Activated naive CD8-positive, alpha-beta T cell treated with anti-CD3 and anti-CD28 coated beads for 36 hours (primary cell): ENCODE data around the gene HNRNPC. TPM values are rescaled to one million over a fixed set of nuclear protein-coding genes. Genes with fewer than 3 reads are reported as not detected.
"Not testable (repeated sequence)": the region's sequence is repeated elsewhere in the genome, so short reads cannot be mapped to it uniquely, and the experiment has no call there.

Source experiments
- DNase-seq: peaks from one replicate; pipeline ENCODE4 v3.0.0; 2021
- H3K27ac Mint-ChIP-seq: one replicate; pipeline ENCODE4 v1.8.0; 2022; ENCODE audit warnings: mild to moderate bottlenecking, moderate library complexity, mixed read lengths
- H3K27me3 Mint-ChIP-seq: one replicate; pipeline ENCODE4 v1.8.0; 2022; ENCODE audit warnings: mild to moderate bottlenecking, mixed read lengths
- H3K36me3 Mint-ChIP-seq: one replicate; pipeline ENCODE4 v1.8.0; 2021; ENCODE audit warnings: mild to moderate bottlenecking, mixed read lengths
- H3K4me1 Mint-ChIP-seq: one replicate; pipeline ENCODE4 v1.8.0; 2021; ENCODE audit warnings: mixed read lengths
- H3K4me3 Mint-ChIP-seq: one replicate; pipeline ENCODE4 v1.8.0; 2022; ENCODE audit warnings: mild to moderate bottlenecking, moderate library complexity, mixed read lengths
- H3K9me3 Mint-ChIP-seq: one replicate; pipeline ENCODE4 v1.8.0; 2022; ENCODE audit warnings: mixed read lengths
- total RNA-seq, 2 experiments: library from RNA; stranded (reverse); gene quantifications; one replicate each; pipeline ENCODE4 v1.2.3, GENCODE V29; 2021

The HNRNPC gene
- total RNA-seq, 2 experiments from 2014 or later = 1,256 to 1,302 TPM

DNA sequence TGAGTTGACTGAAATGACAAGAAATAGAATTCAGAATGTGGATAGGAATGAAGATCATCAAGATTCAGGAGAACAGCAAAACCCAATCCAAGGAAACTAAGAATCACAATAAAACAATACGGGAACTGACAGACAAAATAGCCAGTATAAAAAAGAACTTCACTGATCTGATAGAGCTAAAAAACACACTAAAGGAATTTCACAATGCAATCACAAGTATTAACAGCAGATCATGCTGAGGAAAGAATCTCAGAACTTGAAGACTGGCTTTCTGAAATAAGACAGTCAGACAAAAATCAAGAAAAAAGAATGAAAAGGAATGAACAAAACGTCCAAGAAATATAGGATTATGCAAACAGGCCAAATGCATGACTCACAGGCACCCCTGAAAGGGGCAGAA lies 98.1 kb downstream of the HNRNPC start:
- no peaks in the 10 kb centered on the region for H3K4me1 Mint-ChIP-seq
- no peak overlapping the region for H3K27ac Mint-ChIP-seq
- peaks cover 1% of the 10 kb centered on the region for H3K36me3 Mint-ChIP-seq
- H3K9me3 Mint-ChIP-seq = no peaks in the 10 kb centered on the region
- no peak for DNase-seq
- peaks cover 33% of the 10 kb centered on the region for H3K27me3 Mint-ChIP-seq
- no peak overlapping the region for H3K4me3 Mint-ChIP-seq

- Mint-ChIP-seq H3K27ac (no peak overlapping the region), H3K4me3 (no peak overlapping the region), H3K4me1 (no peaks in the 10 kb centered on the region), H3K36me3 (peaks cover 1% of the 10 kb centered on the region), H3K27me3 (peaks cover 33% of the 10 kb centered on the region), H3K9me3 (no peaks in the 10 kb centered on the region)
- no peak for DNase-seq
These were observed 99.7 kb downstream of the HNRNPC start for GRCh38 chr14:21169573-21169972.

- Mint-ChIP-seq H3K36me3 (peaks cover 1% of the 10 kb centered on the region), H3K27ac (no peak overlapping the region), H3K4me1 (no peaks in the 10 kb centered on the region), H3K4me3 (no peak overlapping the region), H3K9me3 (no peaks in the 10 kb centered on the region), H3K27me3 (peaks cover 33% of the 10 kb centered on the region)
- DNase-seq = no peak
These were observed 101.2 kb downstream of the HNRNPC start for GRCh38 chr14:21168055-21168454.

DNA sequence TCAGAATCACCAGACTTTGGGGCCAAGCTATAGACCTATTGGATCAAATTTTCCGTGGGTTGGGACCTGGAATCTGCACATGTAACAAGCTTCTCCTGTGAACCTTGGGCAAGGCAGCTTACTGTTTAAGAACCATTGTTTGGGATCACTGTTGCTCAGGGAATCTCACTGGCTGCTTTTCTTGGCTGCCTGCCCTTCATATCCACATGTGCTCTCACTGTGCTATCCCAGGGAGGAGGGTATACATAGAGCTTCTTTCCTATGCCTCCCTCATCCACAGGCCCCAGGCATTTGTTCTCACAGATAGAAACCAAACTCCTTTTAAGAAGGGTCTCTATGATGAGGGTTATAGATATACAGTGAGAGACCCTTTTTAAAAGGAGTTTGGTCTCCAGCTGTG lies 103.6 kb downstream of the HNRNPC start:
- H3K27me3 Mint-ChIP-seq = peaks cover 24% of the 10 kb centered on the region
- H3K4me1 Mint-ChIP-seq, H3K36me3 Mint-ChIP-seq, H3K9me3 Mint-ChIP-seq, H3K4me3 Mint-ChIP-seq, DNase-seq, H3K27ac Mint-ChIP-seq: not testable (repeated sequence)

DNA sequence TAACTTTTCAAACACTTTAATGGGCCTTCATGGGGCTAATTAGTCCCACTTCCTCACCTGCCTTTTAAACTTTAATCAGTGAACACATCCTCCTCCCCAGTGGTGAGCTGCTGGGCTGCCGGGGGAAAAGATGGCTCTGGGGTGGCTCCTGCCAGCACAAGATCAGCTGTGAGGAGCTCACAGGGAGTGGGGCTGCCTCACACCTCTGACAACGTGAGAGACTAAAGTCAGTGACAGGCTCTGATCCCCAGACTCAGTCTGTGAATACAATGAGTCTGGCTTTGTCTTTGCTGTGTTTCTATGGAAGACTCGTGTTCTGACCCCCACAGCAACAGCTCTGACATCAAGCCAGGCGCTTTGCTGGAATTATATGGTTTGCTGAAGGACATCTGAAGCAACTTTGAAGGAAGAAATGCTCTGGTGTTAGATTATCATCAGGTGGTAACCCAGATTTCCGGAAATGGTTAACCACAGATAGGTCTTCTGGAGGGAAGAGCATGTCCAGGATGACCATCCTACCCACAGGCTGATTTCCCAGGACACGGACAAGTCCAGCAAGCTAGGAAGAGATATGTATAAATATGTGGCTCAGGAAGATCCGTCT lies 104.1 kb downstream of the HNRNPC start:
- H3K4me3 Mint-ChIP-seq, H3K36me3 Mint-ChIP-seq, H3K9me3 Mint-ChIP-seq, H3K27ac Mint-ChIP-seq, DNase-seq, H3K4me1 Mint-ChIP-seq: not testable (repeated sequence)
- peaks cover 21% of the 10 kb centered on the region for H3K27me3 Mint-ChIP-seq

GRCh38 chr14:21163871-21164291 lies 105.4 kb downstream of the HNRNPC start:
- Mint-ChIP-seq H3K36me3 (no peaks in the 10 kb centered on the region), H3K27me3 (peaks cover 16% of the 10 kb centered on the region), H3K9me3 (no peaks in the 10 kb centered on the region), H3K4me3 (no peak overlapping the region), H3K27ac (no peak overlapping the region), H3K4me1 (no peaks in the 10 kb centered on the region)
- DNase-seq = no peak

DNA sequence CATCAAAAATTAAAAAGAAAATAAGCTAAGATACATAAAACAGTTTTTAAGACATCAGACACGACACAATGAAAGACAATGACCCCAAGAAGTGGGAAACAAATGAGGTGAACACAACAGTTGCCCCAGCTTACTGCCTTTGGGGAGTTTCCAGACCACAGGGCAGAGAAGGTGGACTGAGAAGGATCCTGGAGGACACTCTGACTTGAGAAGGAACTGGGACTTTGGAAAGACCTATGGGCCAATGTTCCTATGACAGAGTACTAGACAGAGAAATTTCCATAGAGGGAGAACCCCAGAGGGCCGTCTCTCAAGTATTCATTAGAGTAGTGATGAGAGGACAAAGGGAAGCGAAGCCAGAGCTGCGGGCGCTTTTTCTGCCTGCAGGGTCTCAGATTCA lies 107.2 kb downstream of the HNRNPC start:
- Mint-ChIP-seq H3K27me3 (peaks cover 23% of the 10 kb centered on the region), H3K4me1 (no peaks in the 10 kb centered on the region), H3K36me3 (no peaks in the 10 kb centered on the region), H3K9me3 (no peaks in the 10 kb centered on the region), H3K4me3 (no peak overlapping the region), H3K27ac (no peak overlapping the region)
- no peak for DNase-seq

- no peak for DNase-seq
- Mint-ChIP-seq H3K4me1 (no peaks in the 10 kb centered on the region), H3K27ac (no peak overlapping the region), H3K4me3 (no peak overlapping the region), H3K9me3 (no peaks in the 10 kb centered on the region), H3K27me3 (peaks cover 16% of the 10 kb centered on the region), H3K36me3 (no peaks in the 10 kb centered on the region)
These were observed 109.1 kb downstream of the HNRNPC start for GRCh38 chr14:21160061-21160610.

Other genes with a start within 250 kb of the HNRNPC start
- gene NDRG2, start 244.4 kb downstream of the HNRNPC start, total RNA-seq = 1 to 10 TPM; 4.2 to 4.9 TPM
- gene TPPP2, start 239.2 kb downstream of the HNRNPC start, total RNA-seq = not detected
- gene RNASE13, start 234.6 kb downstream of the HNRNPC start, total RNA-seq = not detected
- not detected for gene RNASE7, start 227.1 kb downstream of the HNRNPC start, total RNA-seq
- not detected for gene RNASE8, start 211.6 kb downstream of the HNRNPC start, total RNA-seq
- gene ARHGEF40, start 199.1 kb downstream of the HNRNPC start, total RNA-seq = under 1 TPM in 1 of 2 experiments, not detected in 1; 0.21 TPM
- 1 to 10 TPM; 6.9 to 8.6 TPM for gene ZNF219, start 170.8 kb downstream of the HNRNPC start, total RNA-seq
- gene TMEM253, start 168.4 kb downstream of the HNRNPC start, total RNA-seq = not detected
- not detected for gene OR5AU1, start 113.4 kb downstream of the HNRNPC start, total RNA-seq
- under 1 TPM; 0.08 to 0.22 TPM for gene RPGRIP1, start 10.6 kb upstream of the HNRNPC start, total RNA-seq
- gene SUPT16H, start 114.6 kb upstream of the HNRNPC start, total RNA-seq = 100 to 1,000 TPM; 218 to 221 TPM
- gene CHD8, start 186.7 kb upstream of the HNRNPC start, total RNA-seq = 10 to 100 TPM; 78.5 to 86.2 TPM
- 10 to 100 TPM; 17.3 to 21.0 TPM for gene RAB2B, start 207.5 kb upstream of the HNRNPC start, total RNA-seq
- gene TOX4, start 207.8 kb upstream of the HNRNPC start, total RNA-seq = 10 to 100 TPM; 76.5 to 78.0 TPM
- gene METTL3, start 241.9 kb upstream of the HNRNPC start, total RNA-seq = 10 to 100 TPM; 52.2 to 54.2 TPM